ENCODE results near the gene CD74. TPM values are rescaled to one million over a fixed set of nuclear protein-coding genes. Genes with fewer than 3 reads are reported as not detected.

CD74 gene
- total RNA-seq, 1 donor from 2014 or later: 41.3 TPM

GRCh38 chr5:150394912-150395687, 17.6 kb downstream of the CD74 start:
- no peak for DNase-seq (ENCODE audit: low spot score, unreplicated experiment)
- H3K4me3 Mint-ChIP-seq (ENCODE audit: low read depth): no peak overlapping the region
- no peak for TF ChIP-seq CTCF (IDR thresholded peaks at IDR 0.05; ENCODE audit: unreplicated experiment)
- H3K27me3 Mint-ChIP-seq: no peaks in the 10 kb centered on the region
- H3K9me3 Mint-ChIP-seq (ENCODE audit: low read depth): no peaks in the 10 kb centered on the region
- peaks cover 7% of the 10 kb centered on the region for H3K36me3 Mint-ChIP-seq (ENCODE audit: insufficient read depth)
- H3K4me1 Mint-ChIP-seq (ENCODE audit: low read depth): no peaks in the 10 kb centered on the region
- no peak overlapping the region for H3K27ac Mint-ChIP-seq

- no peak for TF ChIP-seq CTCF (IDR thresholded peaks at IDR 0.05; ENCODE audit: unreplicated experiment)
- peaks cover 5% of the 10 kb centered on the region for H3K36me3 Mint-ChIP-seq (ENCODE audit: insufficient read depth)
- H3K27me3 Mint-ChIP-seq: no peaks in the 10 kb centered on the region
- H3K9me3 Mint-ChIP-seq (ENCODE audit: low read depth): no peaks in the 10 kb centered on the region
- H3K4me1 Mint-ChIP-seq (ENCODE audit: low read depth): no peaks in the 10 kb centered on the region
- no peak overlapping the region for H3K4me3 Mint-ChIP-seq (ENCODE audit: low read depth)
- DNase-seq (ENCODE audit: low spot score, unreplicated experiment): no peak
- no peak overlapping the region for H3K27ac Mint-ChIP-seq
Measured at GRCh38 chr5:150394131-150394530, 18.6 kb downstream of the CD74 start.

GRCh38 chr5:150393096-150393645, 19.5 kb downstream of the CD74 start:
- Mint-ChIP-seq H3K4me3 (ENCODE audit: low read depth) (no peak overlapping the region), H3K36me3 (ENCODE audit: insufficient read depth) (peaks cover 2% of the 10 kb centered on the region), H3K27ac (no peak overlapping the region), H3K27me3 (no peaks in the 10 kb centered on the region), H3K9me3 (ENCODE audit: low read depth) (no peaks in the 10 kb centered on the region), H3K4me1 (ENCODE audit: low read depth) (no peaks in the 10 kb centered on the region)
- no peak for DNase-seq (ENCODE audit: low spot score, unreplicated experiment)
- TF ChIP-seq CTCF (IDR thresholded peaks at IDR 0.05; ENCODE audit: unreplicated experiment): no peak

GRCh38 chr5:150392680-150393079, 20.0 kb downstream of the CD74 start:
- Mint-ChIP-seq H3K36me3 (ENCODE audit: insufficient read depth) (peaks cover 2% of the 10 kb centered on the region), H3K4me3 (ENCODE audit: low read depth) (no peak overlapping the region), H3K9me3 (ENCODE audit: low read depth) (no peaks in the 10 kb centered on the region), H3K4me1 (ENCODE audit: low read depth) (no peaks in the 10 kb centered on the region), H3K27me3 (no peaks in the 10 kb centered on the region), H3K27ac (no peak overlapping the region)
- TF ChIP-seq CTCF (IDR thresholded peaks at IDR 0.05; ENCODE audit: unreplicated experiment): no peak
- no peak for DNase-seq (ENCODE audit: low spot score, unreplicated experiment)

GRCh38 chr5:150391986-150392385, 20.7 kb downstream of the CD74 start:
- Mint-ChIP-seq H3K9me3 (ENCODE audit: low read depth) (no peaks in the 10 kb centered on the region), H3K4me1 (ENCODE audit: low read depth) (no peaks in the 10 kb centered on the region), H3K36me3 (ENCODE audit: insufficient read depth) (peaks cover 3% of the 10 kb centered on the region), H3K27ac (no peak overlapping the region), H3K4me3 (ENCODE audit: low read depth) (no peak overlapping the region), H3K27me3 (no peaks in the 10 kb centered on the region)
- no peak for DNase-seq (ENCODE audit: low spot score, unreplicated experiment)
- no peak for TF ChIP-seq CTCF (IDR thresholded peaks at IDR 0.05; ENCODE audit: unreplicated experiment)
